Measurements from ENCODE around the gene PDE4D. TPM values are rescaled to one million over a fixed set of nuclear protein-coding genes. Genes with fewer than 3 reads are reported as not detected.

PDE4D gene
- total RNA-seq, 1 donor from 2014 or later, result 44.8 TPM

GRCh38 chr5:59358005-59358861 lies 535.3 kb downstream of the PDE4D start:
- Histone ChIP-seq H3K27ac (no peak overlapping the region), H3K36me3 (no peaks in the 10 kb centered on the region), H3K27me3 (no peaks in the 10 kb centered on the region), H3K4me1 (no peaks in the 10 kb centered on the region), H3K4me3 (no peak overlapping the region), H3K9me3 (no peaks in the 10 kb centered on the region)
- TF ChIP-seq CTCF (IDR thresholded peaks at IDR 0.05), result no peak
- intact Hi-C loops (cut with DNase I), result no loop called here
- no peak for DNase-seq (ENCODE audit: low spot score in 2 of 2)

- DNase-seq (ENCODE audit: low spot score in 2 of 2), result no peak
- no peak for TF ChIP-seq CTCF (IDR thresholded peaks at IDR 0.05)
- Histone ChIP-seq H3K27ac (no peak overlapping the region), H3K4me1 (no peaks in the 10 kb centered on the region), H3K9me3 (no peaks in the 10 kb centered on the region), H3K36me3 (no peaks in the 10 kb centered on the region), H3K27me3 (no peaks in the 10 kb centered on the region), H3K4me3 (no peak overlapping the region)
- intact Hi-C loops (cut with DNase I), result no loop called here
Observed at GRCh38 chr5:59357381-59357977, 536.0 kb downstream of the PDE4D start.

- H3K36me3 ChIP-seq, result no peaks in the 10 kb centered on the region
- no peaks in the 10 kb centered on the region for H3K27me3 ChIP-seq
- no peak overlapping the region for H3K27ac ChIP-seq
- H3K4me3 ChIP-seq, result no peak overlapping the region
- DNase-seq (ENCODE audit: low spot score in 2 of 2), result no peak
- no peaks in the 10 kb centered on the region for H3K4me1 ChIP-seq
- intact Hi-C loops (cut with DNase I), result no loop called here
- no peaks in the 10 kb centered on the region for H3K9me3 ChIP-seq
- TF ChIP-seq CTCF (IDR thresholded peaks at IDR 0.05), result no peak
Observed at GRCh38 chr5:59356813-59357380, 536.6 kb downstream of the PDE4D start.

GRCh38 chr5:59354811-59355210 lies 538.7 kb downstream of the PDE4D start:
- no peaks in the 10 kb centered on the region for H3K36me3 ChIP-seq
- no peak overlapping the region for H3K27ac ChIP-seq
- DNase-seq (ENCODE audit: low spot score in 2 of 2), result no peak
- TF ChIP-seq CTCF (IDR thresholded peaks at IDR 0.05), result no peak
- no peaks in the 10 kb centered on the region for H3K4me1 ChIP-seq
- no peak overlapping the region for H3K4me3 ChIP-seq
- H3K27me3 ChIP-seq, result no peaks in the 10 kb centered on the region
- H3K9me3 ChIP-seq, result no peaks in the 10 kb centered on the region
- intact Hi-C loops (cut with DNase I), result no loop called here

- DNase-seq (ENCODE audit: low spot score in 2 of 2), result no peak
- Histone ChIP-seq H3K9me3 (no peaks in the 10 kb centered on the region), H3K4me1 (no peaks in the 10 kb centered on the region), H3K36me3 (no peaks in the 10 kb centered on the region), H3K27ac (no peak overlapping the region), H3K27me3 (no peaks in the 10 kb centered on the region), H3K4me3 (no peak overlapping the region)
- TF ChIP-seq CTCF (IDR thresholded peaks at IDR 0.05), result no peak
- intact Hi-C loops (cut with DNase I), result no loop called here
Observed at GRCh38 chr5:59354274-59354673, 539.3 kb downstream of the PDE4D start.
